LNCAP (cell line): ENCODE data around the gene SLC7A5.

ENCODE experiments used
- TF ChIP-seq, protein P1 (sequence below): fragments of 450-650 bp; IDR thresholded peaks from 2 replicates; pipeline ENCODE4 v1.5.1; 2017; ENCODE audit warnings: mild to moderate bottlenecking

Gene SLC7A5

DNA sequence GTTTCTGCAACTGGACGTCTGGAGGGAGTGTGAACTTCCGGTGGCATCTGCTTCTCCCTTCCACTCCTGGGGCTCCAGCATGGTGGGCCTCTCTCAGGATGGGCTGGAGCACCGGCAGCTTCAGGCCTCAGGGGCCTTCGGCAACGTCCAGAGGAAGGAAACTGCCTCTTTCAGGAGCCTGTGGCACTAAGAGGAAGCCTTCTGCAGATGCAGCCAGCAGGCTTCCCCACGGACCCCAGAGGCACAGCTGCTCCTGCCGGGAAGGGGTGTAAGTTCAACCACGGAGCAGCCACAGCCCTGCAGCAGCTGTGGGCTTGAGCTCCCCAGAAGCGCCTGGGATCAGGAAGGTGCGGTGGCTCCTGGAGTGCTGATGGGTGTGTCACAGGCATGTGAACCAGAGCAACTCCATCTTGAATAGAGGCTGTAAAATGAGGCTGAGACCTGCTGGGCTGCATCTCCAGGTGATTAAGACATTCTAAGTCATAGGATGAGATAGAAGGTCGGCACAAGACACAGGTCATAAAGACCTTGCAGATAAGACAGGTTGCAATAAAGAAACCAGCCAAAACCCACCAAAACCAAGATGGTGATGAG is 52.7 kb downstream of the SLC7A5 start:
- TF ChIP-seq, protein P1, sequence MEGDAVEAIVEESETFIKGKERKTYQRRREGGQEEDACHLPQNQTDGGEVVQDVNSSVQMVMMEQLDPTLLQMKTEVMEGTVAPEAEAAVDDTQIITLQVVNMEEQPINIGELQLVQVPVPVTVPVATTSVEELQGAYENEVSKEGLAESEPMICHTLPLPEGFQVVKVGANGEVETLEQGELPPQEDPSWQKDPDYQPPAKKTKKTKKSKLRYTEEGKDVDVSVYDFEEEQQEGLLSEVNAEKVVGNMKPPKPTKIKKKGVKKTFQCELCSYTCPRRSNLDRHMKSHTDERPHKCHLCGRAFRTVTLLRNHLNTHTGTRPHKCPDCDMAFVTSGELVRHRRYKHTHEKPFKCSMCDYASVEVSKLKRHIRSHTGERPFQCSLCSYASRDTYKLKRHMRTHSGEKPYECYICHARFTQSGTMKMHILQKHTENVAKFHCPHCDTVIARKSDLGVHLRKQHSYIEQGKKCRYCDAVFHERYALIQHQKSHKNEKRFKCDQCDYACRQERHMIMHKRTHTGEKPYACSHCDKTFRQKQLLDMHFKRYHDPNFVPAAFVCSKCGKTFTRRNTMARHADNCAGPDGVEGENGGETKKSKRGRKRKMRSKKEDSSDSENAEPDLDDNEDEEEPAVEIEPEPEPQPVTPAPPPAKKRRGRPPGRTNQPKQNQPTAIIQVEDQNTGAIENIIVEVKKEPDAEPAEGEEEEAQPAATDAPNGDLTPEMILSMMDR: no peak

DNA sequence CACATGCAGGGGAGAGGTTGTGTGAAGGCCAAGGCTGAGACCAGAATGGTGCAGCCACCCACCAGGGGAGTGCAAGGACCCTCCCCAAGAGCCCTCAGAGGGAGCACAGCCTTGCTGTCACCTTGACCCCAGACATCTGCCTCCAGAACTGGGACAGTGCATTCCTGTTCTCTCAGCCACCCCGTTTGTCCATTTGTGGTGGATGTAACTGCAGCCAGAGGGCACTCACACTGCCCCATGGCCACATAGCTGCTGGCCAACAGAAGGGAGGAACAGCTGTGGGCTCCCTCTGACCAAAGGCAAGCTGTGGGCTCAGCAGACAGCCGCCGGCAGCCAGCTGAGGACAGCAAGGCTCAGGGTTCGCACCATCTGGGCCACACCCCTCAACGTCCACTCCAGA is 53.7 kb downstream of the SLC7A5 start:
- TF ChIP-seq, protein P1: no peak

DNA sequence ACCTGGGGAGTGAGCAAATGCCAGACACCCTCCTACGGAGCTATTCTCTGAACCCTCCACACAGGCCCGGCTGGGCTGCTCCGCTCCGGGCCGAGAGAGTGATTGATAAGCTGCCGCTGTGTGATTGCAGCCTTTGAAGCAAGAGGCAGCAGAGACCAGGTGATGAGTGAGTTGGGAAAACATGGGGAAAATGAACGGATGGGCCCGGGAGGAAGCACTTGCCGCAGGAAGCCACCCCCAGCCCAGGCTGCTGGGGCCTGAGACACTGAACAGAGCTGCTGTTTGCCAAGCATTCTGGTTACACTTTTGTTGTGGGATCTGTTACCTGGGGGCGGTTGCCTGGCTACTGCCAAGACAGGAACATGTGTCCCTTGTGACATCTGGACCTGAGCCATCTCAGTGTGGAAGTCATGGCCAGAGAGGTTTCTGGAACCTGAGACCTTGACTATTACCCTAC is 57.1 kb downstream of the SLC7A5 start:
- TF ChIP-seq, protein P1: no peak

DNA sequence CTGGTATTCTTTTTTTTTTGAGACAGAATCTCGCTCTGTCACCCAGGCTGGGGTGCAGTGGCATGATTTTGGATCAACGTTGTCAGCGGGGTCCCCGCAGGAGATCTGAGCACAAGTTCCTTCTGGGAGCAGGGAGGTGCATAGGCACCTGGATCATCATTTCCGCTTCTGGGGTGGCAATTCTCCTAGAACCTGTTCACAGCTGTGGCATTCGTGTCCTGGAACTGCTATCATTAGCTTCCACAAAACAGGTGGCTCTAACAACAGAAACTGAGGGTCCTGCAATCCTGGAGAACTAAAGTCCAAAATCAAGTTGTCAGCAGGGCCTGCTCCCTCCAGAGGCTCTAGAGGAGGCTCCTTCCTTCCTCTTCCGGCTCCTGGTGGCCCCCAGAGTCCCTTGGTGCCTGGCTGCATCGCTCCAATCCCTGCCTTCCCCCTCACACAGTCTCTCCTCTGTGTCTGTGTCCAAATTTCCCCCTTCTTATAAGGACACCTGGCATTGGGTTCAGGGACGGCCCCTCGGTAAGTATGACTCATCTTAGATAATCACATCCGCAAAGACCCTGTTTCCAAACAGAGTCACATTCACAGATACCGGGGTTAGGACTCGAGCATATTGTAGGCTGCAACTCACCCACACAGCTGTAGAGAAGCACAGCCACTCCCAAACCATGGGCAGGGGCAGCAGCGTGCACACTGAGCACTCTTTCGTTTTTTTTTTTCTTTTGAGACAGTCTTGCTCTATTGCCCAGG is 60.0 kb downstream of the SLC7A5 start:
- TF ChIP-seq, protein P1: no peak

DNA sequence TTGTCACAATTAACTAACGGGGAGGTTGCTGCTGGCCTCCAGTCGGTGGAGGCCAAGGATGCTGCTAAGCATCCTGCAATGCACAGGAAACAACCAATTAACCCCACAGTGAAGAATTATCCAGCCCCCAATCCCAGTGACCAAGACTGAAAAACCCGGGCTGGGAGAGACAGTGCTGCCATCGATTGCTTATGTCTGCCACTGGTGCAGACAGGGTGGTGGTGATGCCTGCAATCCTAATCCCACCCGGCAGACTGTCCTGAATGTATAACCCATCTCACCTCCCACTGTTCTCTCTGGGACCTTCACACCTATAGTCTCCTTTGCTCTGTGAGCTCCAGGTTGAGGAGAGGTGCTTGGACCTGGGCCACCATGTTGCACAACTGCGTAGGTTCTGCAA is 61.2 kb downstream of the SLC7A5 start:
- TF ChIP-seq, protein P1: no peak

DNA sequence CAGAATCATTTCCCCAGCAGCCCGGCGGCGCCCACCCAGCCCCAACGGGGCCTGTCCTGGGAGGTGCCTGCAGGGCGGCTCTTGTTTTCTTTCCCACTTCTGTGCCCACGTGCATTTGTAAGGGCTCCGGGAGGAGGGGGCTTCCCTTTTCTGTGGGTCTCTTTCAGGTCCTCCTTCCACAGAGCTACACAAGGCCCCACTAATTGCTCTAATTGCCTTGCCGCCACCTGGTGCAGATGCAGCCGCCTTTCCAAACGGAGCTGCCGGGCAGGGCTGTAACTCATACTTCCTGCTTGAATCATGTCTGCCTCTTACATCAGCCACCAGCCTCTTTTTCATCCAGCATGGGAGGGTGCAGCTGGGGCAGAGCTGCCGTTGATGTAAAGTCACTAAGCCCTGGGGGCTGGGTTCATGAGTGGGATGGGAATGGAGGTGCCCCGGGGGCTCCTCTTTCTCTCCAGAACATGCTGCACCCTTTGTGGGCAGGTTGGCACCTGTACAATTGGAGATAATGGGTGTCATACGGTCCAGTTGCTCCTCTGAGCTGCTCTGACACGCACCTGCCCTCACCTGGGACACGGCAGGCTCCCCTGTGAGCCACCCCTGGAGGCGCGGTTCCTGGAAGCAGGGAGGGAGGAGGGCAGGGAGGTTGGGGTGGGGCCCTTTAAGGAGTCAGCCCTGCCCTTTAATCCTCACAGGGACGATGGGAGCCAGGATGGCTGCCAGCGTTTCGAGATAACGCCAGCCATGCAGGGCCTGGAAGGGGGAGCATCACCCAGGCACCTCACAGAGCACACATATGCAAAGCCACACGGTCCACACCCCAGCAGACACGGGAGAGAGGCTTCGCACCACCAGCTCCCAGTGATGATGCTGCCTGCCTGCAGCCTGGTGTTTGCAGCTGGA is 62.4 kb downstream of the SLC7A5 start:
- TF ChIP-seq, protein P1: no peak

DNA sequence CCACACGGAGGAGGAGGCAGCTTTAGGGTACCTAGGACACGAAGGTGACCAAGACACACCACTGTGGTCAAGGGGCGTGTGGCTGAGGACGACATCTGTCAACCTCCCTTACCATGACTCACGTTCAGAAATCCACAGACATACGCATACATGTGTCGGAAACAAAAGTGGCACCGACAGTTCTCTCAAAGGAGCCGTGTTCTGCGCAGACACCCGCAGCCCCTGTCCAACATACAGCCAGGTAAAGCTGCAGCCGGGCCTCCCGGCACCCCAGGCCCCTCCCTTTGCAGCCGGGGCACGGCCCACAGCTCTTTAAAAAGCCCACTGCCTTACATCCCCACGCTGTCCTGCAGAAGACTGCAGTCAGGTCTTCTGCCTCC is 63.1 kb downstream of the SLC7A5 start:
- TF ChIP-seq, protein P1: no peak
